ENCODE measurements around the gene COX19. TPM values are rescaled to one million over a fixed set of nuclear protein-coding genes. Genes with fewer than 3 reads are reported as not detected.

COX19 gene
- total RNA-seq, 1 donor from 2014 or later = 20.3 TPM

DNA sequence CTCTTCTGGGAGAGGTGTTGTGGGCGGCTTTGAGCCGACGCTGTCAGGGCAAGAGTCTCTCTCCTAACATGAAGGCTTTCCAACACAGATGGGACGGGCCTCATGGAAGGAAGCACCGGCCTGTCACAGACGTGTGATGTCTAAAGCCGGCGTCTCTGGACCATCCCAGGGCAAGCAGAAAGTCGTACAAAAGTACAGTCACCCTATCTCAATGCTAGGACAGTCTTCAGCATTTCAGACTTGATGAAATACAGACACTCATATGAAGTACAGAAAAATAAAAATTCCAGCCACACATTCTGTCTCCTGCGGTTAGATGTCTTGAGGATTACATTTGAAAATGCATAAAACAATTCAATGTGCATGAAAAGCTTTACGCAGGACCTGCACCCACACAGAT lies 38.2 kb upstream of the COX19 start:
- Mint-ChIP-seq H3K4me1 (ENCODE audit: low read depth) (peaks cover 5% of the 10 kb centered on the region), H3K27me3 (no peaks in the 10 kb centered on the region), H3K4me3 (ENCODE audit: low read depth) (no peak overlapping the region), H3K9me3 (ENCODE audit: low read depth) (no peaks in the 10 kb centered on the region), H3K27ac (no peak overlapping the region), H3K36me3 (ENCODE audit: insufficient read depth) (peaks cover 8% of the 10 kb centered on the region)
- DNase-seq (ENCODE audit: low spot score, unreplicated experiment) = no peak
- TF ChIP-seq, protein P1, sequence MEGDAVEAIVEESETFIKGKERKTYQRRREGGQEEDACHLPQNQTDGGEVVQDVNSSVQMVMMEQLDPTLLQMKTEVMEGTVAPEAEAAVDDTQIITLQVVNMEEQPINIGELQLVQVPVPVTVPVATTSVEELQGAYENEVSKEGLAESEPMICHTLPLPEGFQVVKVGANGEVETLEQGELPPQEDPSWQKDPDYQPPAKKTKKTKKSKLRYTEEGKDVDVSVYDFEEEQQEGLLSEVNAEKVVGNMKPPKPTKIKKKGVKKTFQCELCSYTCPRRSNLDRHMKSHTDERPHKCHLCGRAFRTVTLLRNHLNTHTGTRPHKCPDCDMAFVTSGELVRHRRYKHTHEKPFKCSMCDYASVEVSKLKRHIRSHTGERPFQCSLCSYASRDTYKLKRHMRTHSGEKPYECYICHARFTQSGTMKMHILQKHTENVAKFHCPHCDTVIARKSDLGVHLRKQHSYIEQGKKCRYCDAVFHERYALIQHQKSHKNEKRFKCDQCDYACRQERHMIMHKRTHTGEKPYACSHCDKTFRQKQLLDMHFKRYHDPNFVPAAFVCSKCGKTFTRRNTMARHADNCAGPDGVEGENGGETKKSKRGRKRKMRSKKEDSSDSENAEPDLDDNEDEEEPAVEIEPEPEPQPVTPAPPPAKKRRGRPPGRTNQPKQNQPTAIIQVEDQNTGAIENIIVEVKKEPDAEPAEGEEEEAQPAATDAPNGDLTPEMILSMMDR (IDR thresholded peaks at IDR 0.05; ENCODE audit: unreplicated experiment) = no peak

DNA sequence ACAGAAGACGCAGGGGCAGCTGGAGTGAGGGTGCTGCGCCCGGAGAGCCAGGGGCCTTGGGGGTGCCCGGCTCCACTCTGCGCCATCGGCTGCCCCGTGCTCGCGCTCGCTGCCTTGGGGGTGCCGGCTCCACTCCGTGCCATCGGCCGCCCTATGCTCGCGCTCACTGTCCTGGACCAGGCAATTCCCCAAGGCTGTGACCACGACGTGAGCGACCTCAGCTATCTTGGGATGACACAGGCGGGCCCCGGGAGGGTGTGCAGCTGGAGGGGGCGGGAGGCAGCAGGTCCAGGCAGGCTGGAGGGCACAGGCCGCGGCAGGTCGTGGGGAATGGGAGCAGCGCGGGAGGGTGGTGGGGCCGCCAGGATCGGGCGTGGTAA lies 37.4 kb upstream of the COX19 start:
- TF ChIP-seq, protein P1 (IDR thresholded peaks at IDR 0.05; ENCODE audit: unreplicated experiment) = no peak
- peaks cover 3% of the 10 kb centered on the region for H3K36me3 Mint-ChIP-seq (ENCODE audit: insufficient read depth)
- no peak overlapping the region for H3K27ac Mint-ChIP-seq
- no peaks in the 10 kb centered on the region for H3K27me3 Mint-ChIP-seq
- H3K4me1 Mint-ChIP-seq (ENCODE audit: low read depth) = peaks cover 5% of the 10 kb centered on the region
- no peak for DNase-seq (ENCODE audit: low spot score, unreplicated experiment)
- H3K4me3 Mint-ChIP-seq (ENCODE audit: low read depth) = no peak overlapping the region
- no peaks in the 10 kb centered on the region for H3K9me3 Mint-ChIP-seq (ENCODE audit: low read depth)

DNA sequence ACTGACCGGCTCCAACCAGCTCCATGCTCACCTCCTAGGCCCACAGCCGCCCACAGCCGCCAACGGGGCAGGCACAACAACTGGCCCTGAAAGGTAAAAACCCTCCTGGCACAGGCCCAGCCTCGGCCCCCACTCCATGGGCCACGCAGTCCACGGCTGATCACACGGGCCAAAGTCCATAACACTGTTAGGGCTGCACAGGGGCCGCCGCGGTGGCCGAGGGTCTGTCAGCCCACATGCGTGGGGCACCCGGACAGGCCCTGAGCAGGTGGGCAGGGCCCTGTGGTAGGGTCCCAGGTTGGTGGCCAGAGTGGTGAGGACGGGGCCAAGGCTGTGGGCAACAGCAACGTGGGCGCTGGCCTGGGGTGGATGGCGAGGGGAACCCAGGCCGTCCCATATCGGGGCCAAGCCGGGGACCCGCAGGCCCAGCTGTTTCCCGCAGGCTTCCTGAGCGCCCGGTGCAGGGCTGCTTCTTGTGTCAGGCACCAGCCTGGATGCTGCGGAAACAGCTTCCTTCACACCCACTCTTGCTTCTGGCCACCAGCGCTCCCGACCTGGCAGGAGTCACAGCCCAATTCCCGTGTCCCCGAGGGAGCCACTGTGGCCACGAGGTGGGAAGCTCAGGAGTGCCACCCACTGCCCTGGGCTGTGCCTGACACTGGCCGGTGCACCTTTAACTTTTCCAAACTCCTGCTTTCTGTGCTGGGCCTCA lies 36.8 kb upstream of the COX19 start:
- no peak overlapping the region for H3K4me3 Mint-ChIP-seq (ENCODE audit: low read depth)
- DNase-seq (ENCODE audit: low spot score, unreplicated experiment) = no peak
- peaks cover 5% of the 10 kb centered on the region for H3K4me1 Mint-ChIP-seq (ENCODE audit: low read depth)

DNA sequence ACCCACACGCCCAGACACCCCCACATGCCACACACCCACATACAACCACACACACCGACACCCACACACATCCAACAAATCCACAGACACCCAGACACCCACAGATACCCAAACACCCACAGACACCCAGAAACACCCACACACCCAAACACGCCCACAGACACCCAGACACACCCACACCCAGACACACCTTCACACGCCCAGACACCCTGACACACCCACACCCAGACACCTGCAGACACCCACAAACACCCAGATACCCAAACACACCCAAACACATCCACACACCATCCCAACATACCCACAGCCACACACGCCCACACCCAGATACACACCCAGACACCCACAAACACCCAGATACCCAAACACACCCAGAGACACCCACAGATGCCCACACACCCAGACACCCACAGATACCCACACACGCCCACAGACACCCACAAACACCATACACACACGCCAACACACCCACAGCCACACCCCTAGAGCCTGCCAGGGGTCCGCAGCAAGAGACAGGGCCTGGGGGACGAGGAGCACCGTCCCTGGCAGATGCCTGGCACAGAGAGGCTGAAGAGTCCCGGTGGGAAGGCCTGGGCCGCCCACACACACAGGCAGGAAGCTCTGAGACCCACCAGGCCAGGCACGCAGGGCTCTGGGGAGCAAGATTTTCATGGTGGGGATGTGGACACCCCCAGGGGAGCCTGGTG lies 36.1 kb upstream of the COX19 start:
- Mint-ChIP-seq H3K4me1 (ENCODE audit: low read depth) (peaks cover 5% of the 10 kb centered on the region), H3K27ac (no peak overlapping the region), H3K36me3 (ENCODE audit: insufficient read depth) (peaks cover 3% of the 10 kb centered on the region), H3K27me3 (no peaks in the 10 kb centered on the region), H3K4me3 (ENCODE audit: low read depth) (no peak overlapping the region), H3K9me3 (ENCODE audit: low read depth) (no peaks in the 10 kb centered on the region)
- no peak for DNase-seq (ENCODE audit: low spot score, unreplicated experiment)
- TF ChIP-seq, protein P1 (IDR thresholded peaks at IDR 0.05; ENCODE audit: unreplicated experiment) = no peak

More for the DNA sequence above, 36.8 kb upstream of the COX19 start:
- Mint-ChIP-seq H3K27me3 (no peaks in the 10 kb centered on the region), H3K9me3 (ENCODE audit: low read depth) (no peaks in the 10 kb centered on the region), H3K27ac (no peak overlapping the region), H3K36me3 (ENCODE audit: insufficient read depth) (peaks cover 3% of the 10 kb centered on the region)
- TF ChIP-seq, protein P1 (IDR thresholded peaks at IDR 0.05; ENCODE audit: unreplicated experiment) = no peak

DNA sequence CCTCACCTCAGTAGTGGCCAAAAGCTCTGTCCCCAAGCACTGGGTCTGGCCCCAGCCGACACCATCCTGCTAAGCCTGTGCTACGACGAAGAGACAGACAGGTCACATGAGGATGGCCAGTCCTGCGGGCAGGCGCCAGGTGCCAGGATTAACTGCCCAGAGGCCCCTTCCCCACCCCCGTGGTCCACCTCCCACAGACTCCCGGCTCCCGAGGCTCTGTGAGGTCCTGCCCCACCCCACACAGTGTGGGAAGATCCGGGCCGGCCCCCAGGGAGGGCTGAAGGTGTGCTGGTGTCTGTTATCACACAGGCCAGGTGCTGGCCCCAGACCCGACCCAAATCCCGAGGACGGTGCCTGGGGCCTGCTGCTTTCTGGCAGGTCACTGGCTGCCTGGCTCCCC lies 34.9 kb upstream of the COX19 start:
- no peaks in the 10 kb centered on the region for H3K27me3 Mint-ChIP-seq
- H3K4me1 Mint-ChIP-seq (ENCODE audit: low read depth) = peaks cover 3% of the 10 kb centered on the region
- H3K36me3 Mint-ChIP-seq (ENCODE audit: insufficient read depth) = peaks cover 3% of the 10 kb centered on the region
- no peak for DNase-seq (ENCODE audit: low spot score, unreplicated experiment)
- no peak overlapping the region for H3K4me3 Mint-ChIP-seq (ENCODE audit: low read depth)
- TF ChIP-seq, protein P1 (IDR thresholded peaks at IDR 0.05; ENCODE audit: unreplicated experiment) = no peak
- H3K9me3 Mint-ChIP-seq (ENCODE audit: low read depth) = no peaks in the 10 kb centered on the region
- no peak overlapping the region for H3K27ac Mint-ChIP-seq
